Measurements from ENCODE around the gene HMGN4. TPM values are rescaled to one million over a fixed set of nuclear protein-coding genes. Genes with fewer than 3 reads are reported as not detected.

Gene HMGN4
- total and polyA plus RNA-seq, 9 of the 15 experiments (the other 6 are each of a cell fraction or from before 2014, with no cell fraction given), result 35.4 to 134 (median 94.1) TPM

- TF ChIP-seq ETV6 (IDR thresholded peaks at IDR 0.05; ENCODE audit: borderline replicate concordance in 1 of 2, low read depth in 2 of 2, low read length in 1 of 2), result peak in 1 of 2 experiments; percentile 68; a peak in 2 of 4 replicates
- TF ChIP-seq ETV6 (CRISPR knock-in tag; IDR thresholded peaks at IDR 0.05; ENCODE audit: borderline replicate concordance), result no peak
- TF ChIP-seq ZBED1 (IDR thresholded peaks at IDR 0.05), result no peak
- TF ChIP-seq CREB1 (IDR thresholded peaks at IDR 0.05), result no peak; the same call in 1 of the 2 replicates
- peak; percentile 23; the same call in 1 of the 2 replicates for TF ChIP-seq CREB1 (CRISPR knock-in tag; IDR thresholded peaks at IDR 0.05)
- 0 out of 2 replicates have a peak, but pooled peaks have one; percentile 52 for TF ChIP-seq SMAD3 (CRISPR knock-in tag; conservative IDR thresholded peaks at IDR 0.05)
- TF ChIP-seq SMARCE1 (IDR thresholded peaks at IDR 0.05), result peak; percentile 79; the same call in 1 of the 2 replicates
- TF ChIP-seq DPF2 (IDR thresholded peaks at IDR 0.05), result peak; percentile 70; the same call in 1 of the 2 replicates
- TF ChIP-seq FOXM1 (IDR thresholded peaks at IDR 0.05; ENCODE audit: low read depth), result peak; percentile 8; the same call in 1 of the 2 replicates
- no peak for TF ChIP-seq FOXM1 (CRISPR knock-in tag; IDR thresholded peaks at IDR 0.05; ENCODE audit: low read depth)
- TF ChIP-seq ZNF184 (CRISPR knock-in tag; IDR thresholded peaks at IDR 0.05), result no peak
- peak in 1 of 2 experiments; percentile 75; a peak in 2 of 4 replicates for TF ChIP-seq FOXK2 (conservative IDR thresholded peaks at IDR 0.05 in 1 of 2, IDR thresholded peaks at IDR 0.05 in 1 of 2; ENCODE audit: low read depth in 2 of 2)
- TF ChIP-seq PRPF4 (IDR thresholded peaks at IDR 0.05; ENCODE audit: insufficient read depth, low read depth, low read length, poor library complexity, severe bottlenecking), result no peak
- TF ChIP-seq NFXL1 (CRISPR knock-in tag; IDR thresholded peaks at IDR 0.05), result no peak
- TF ChIP-seq TOE1 (IDR thresholded peaks at IDR 0.05; ENCODE audit: borderline replicate concordance), result 0 out of 2 replicates have a peak, but pooled peaks have one; percentile 9
- no peak for TF ChIP-seq TOE1 (CRISPR knock-in tag; IDR thresholded peaks at IDR 0.05; ENCODE audit: borderline replicate concordance, low read depth)
- peak; percentile 61 for TF ChIP-seq HNRNPLL (IDR thresholded peaks at IDR 0.05; ENCODE audit: low read depth, low read length, poor library complexity, severe bottlenecking)
- no peak for TF ChIP-seq E2F8 (IDR thresholded peaks at IDR 0.05; ENCODE audit: low read depth, partially characterized antibody)
- peak; percentile 61 for TF ChIP-seq PKNOX1 (IDR thresholded peaks at IDR 0.05)
- no peak for TF ChIP-seq ZNF76 (CRISPR knock-in tag; IDR thresholded peaks at IDR 0.05; ENCODE audit: borderline replicate concordance)
- no peak for TF ChIP-seq SRSF7 (optimal IDR thresholded peaks at IDR 0.05; ENCODE audit: low read depth, low read length)
- TF ChIP-seq ZHX1 (conservative IDR thresholded peaks at IDR 0.05; ENCODE audit: low read length), result peak; percentile 68
- TF ChIP-seq SPI1 (IDR thresholded peaks at IDR 0.05; ENCODE audit: borderline replicate concordance, low read depth, low read length), result peak; percentile 90
Observed at GRCh38 chr6:26576929-26577719, 39.0 kb downstream of the HMGN4 start (continued).

Data from K562 (cell line).